ENCODE measurements around the gene DNHD1.

DNHD1 gene

GRCh38 chr11:6571434-6572008 is 74.4 kb downstream of the DNHD1 start:
- Histone ChIP-seq H3K79me2 (ENCODE audit: insufficient read depth, low read depth) (no peaks in the 10 kb centered on the region), H3K4me3 (IDR thresholded peaks at IDR 0.05; ENCODE audit: insufficient read depth, low read depth, low read length) (no peak overlapping the region), H3K36me3 (ENCODE audit: insufficient read depth) (no peaks in the 10 kb centered on the region), H3K9ac (no peak overlapping the region), H3K27ac (no peak overlapping the region), H2AFZ (ENCODE audit: low read depth) (no peak overlapping the region), H3K27me3 (ENCODE audit: insufficient read depth, low read depth) (no peaks in the 10 kb centered on the region), H3K4me2 (no peak overlapping the region), H4K20me1 (ENCODE audit: insufficient read depth) (no peaks in the 10 kb centered on the region), H3K4me1 (ENCODE audit: low read depth, poor library complexity, severe bottlenecking) (peaks cover 6% of the 10 kb centered on the region)
- no peak for TF ChIP-seq CTCF (conservative IDR thresholded peaks at IDR 0.05; ENCODE audit: low read depth, low read length)

GRCh38 chr11:6572215-6572614 is 75.1 kb downstream of the DNHD1 start:
- no peak for TF ChIP-seq CTCF (conservative IDR thresholded peaks at IDR 0.05; ENCODE audit: low read depth, low read length)
- no peak overlapping the region for H3K27ac ChIP-seq
- H3K4me2 ChIP-seq: no peak overlapping the region
- H3K27me3 ChIP-seq (ENCODE audit: insufficient read depth, low read depth): no peaks in the 10 kb centered on the region
- no peaks in the 10 kb centered on the region for H3K79me2 ChIP-seq (ENCODE audit: insufficient read depth, low read depth)
- H3K4me3 ChIP-seq (IDR thresholded peaks at IDR 0.05; ENCODE audit: insufficient read depth, low read depth, low read length): no peak overlapping the region
- H3K9ac ChIP-seq: no peak overlapping the region
- no peak overlapping the region for H2AFZ ChIP-seq (ENCODE audit: low read depth)
- H3K4me1 ChIP-seq (ENCODE audit: low read depth, poor library complexity, severe bottlenecking): peaks cover 6% of the 10 kb centered on the region
- no peaks in the 10 kb centered on the region for H3K36me3 ChIP-seq (ENCODE audit: insufficient read depth)
- no peaks in the 10 kb centered on the region for H4K20me1 ChIP-seq (ENCODE audit: insufficient read depth)

- Histone ChIP-seq H3K4me2 (no peak overlapping the region), H3K9ac (no peak overlapping the region), H4K20me1 (ENCODE audit: insufficient read depth) (no peaks in the 10 kb centered on the region), H3K4me3 (IDR thresholded peaks at IDR 0.05; ENCODE audit: insufficient read depth, low read depth, low read length) (no peak overlapping the region), H3K27me3 (ENCODE audit: insufficient read depth, low read depth) (no peaks in the 10 kb centered on the region), H3K79me2 (ENCODE audit: insufficient read depth, low read depth) (no peaks in the 10 kb centered on the region), H2AFZ (ENCODE audit: low read depth) (no peak overlapping the region), H3K4me1 (ENCODE audit: low read depth, poor library complexity, severe bottlenecking) (peaks cover 4% of the 10 kb centered on the region), H3K36me3 (ENCODE audit: insufficient read depth) (no peaks in the 10 kb centered on the region), H3K27ac (no peak overlapping the region)
- TF ChIP-seq CTCF (conservative IDR thresholded peaks at IDR 0.05; ENCODE audit: low read depth, low read length): no peak
Observed at GRCh38 chr11:6574816-6575715, 78.0 kb downstream of the DNHD1 start.

DNA sequence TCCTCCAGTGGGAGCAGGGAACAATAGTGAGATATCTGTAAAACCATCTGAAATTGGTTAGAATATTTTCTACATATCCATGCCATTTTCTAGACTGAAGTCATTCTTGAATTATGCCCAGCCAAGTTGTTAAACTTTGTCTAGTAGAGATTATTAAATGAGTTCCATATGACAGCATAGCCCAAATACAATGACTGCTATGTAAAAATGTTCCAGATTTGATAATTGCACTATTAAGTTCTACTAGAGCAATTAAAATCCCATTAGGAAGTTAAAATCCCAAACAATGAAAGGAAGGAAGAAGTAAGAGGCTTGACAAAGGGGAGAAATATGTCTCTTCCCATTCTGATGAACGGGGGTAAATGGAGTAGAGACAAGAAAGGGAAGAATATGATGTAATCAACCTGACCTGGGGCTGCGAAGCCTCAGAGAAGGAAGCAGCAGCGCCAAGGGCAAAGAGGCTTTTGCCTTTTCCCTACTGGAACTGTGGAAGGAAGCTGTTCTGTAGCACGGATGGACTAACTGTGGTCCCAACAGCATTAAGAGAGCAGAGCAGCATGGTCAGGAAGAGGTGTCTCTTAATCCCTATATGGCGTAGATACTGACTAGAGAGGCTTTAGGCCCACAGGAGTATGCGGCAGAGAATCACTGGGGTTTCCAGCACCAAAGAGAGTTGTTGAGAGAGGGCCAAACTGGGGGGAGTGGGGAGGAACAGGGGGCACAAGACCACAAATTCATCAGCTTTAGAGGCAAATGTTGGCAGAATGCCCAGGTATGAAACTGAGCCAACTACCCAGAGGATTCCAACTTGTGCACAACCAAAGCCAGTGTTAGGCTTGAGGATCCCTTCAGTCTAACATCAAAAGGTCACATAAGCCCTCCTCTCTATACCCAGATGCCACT is 79.6 kb downstream of the DNHD1 start:
- Histone ChIP-seq H3K4me3 (IDR thresholded peaks at IDR 0.05; ENCODE audit: insufficient read depth, low read depth, low read length) (no peak overlapping the region), H3K9ac (no peak overlapping the region), H4K20me1 (ENCODE audit: insufficient read depth) (no peaks in the 10 kb centered on the region), H3K79me2 (ENCODE audit: insufficient read depth, low read depth) (no peaks in the 10 kb centered on the region), H3K27ac (no peak overlapping the region), H3K27me3 (ENCODE audit: insufficient read depth, low read depth) (no peaks in the 10 kb centered on the region), H3K36me3 (ENCODE audit: insufficient read depth) (no peaks in the 10 kb centered on the region), H3K4me2 (no peak overlapping the region), H3K4me1 (ENCODE audit: low read depth, poor library complexity, severe bottlenecking) (peaks cover 4% of the 10 kb centered on the region), H2AFZ (ENCODE audit: low read depth) (no peak overlapping the region)
- TF ChIP-seq CTCF (conservative IDR thresholded peaks at IDR 0.05; ENCODE audit: low read depth, low read length): no peak
